Skin epidermis (tissue), 12 donors: Measurements from ENCODE around the gene NOL9.

Source experiments
- H3K27ac ChIP-seq, 21 experiments: fragments of 200-600 bp; sonication (generic) in 11 of 21; one replicate each; pipeline ENCODE4 v1.5.0; 2020; ENCODE audit warnings: mild to moderate bottlenecking in 3 of 21, inconsistent platforms in 2 of 21, moderate library complexity in 2 of 21
- H3K4me3 ChIP-seq, 7 experiments: fragments of 200-600 bp; sonication (generic) in 2 of 7; one replicate each; pipeline ENCODE4 v1.5.0; 2020; ENCODE audit warnings: inconsistent platforms in 2 of 7, mild to moderate bottlenecking in 2 of 7, moderate library complexity in 1 of 7

The NOL9 gene

DNA sequence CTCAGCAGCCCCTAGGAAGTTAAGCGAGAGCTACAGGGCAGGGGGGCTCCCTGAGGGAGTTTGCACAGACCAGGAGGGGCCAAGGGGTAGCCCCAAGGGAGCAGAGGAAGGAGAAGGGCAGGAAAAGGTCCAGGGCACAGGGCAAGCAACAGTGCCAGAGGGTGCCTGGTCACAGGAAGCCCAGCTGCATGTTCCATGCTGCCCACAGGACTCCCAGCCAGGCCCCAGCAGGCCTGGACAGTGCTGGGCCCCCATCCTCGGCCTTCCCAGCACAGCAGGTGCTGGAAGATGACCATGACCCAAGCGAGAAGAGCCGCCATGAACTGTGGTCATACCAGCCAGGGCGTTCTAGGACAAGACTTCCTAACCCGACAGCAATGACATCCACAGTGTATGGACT, 37.3 kb upstream of the NOL9 start:
- peak overlapping the region in 1 of 21 experiments; percentile 20 for H3K27ac ChIP-seq
- H3K4me3 ChIP-seq = no peak overlapping the region

GRCh38 chr1:6591222-6591621, 36.9 kb upstream of the NOL9 start:
- peak overlapping the region in 1 of 21 experiments; percentile 20 for H3K27ac ChIP-seq
- H3K4me3 ChIP-seq = no peak overlapping the region

GRCh38 chr1:6590046-6590445, 35.7 kb upstream of the NOL9 start:
- Histone ChIP-seq H3K27ac (no peak overlapping the region), H3K4me3 (no peak overlapping the region)

- no peak overlapping the region for H3K4me3 ChIP-seq
- H3K27ac ChIP-seq = peak overlapping the region in 5 of 21 experiments; percentile 10 to 37 (median 24)
Measured at GRCh38 chr1:6588893-6589520, 34.7 kb upstream of the NOL9 start.

- Histone ChIP-seq H3K4me3 (no peak overlapping the region), H3K27ac (peak overlapping the region in 4 of 21 experiments; percentile 1 to 51 (median 24))
Measured at GRCh38 chr1:6588128-6588892, 34.0 kb upstream of the NOL9 start.

GRCh38 chr1:6587261-6588005, 33.1 kb upstream of the NOL9 start:
- Histone ChIP-seq H3K27ac (peak overlapping the region in 4 of 21 experiments; percentile 16 to 51 (median 36)), H3K4me3 (no peak overlapping the region)

GRCh38 chr1:6586404-6586816, 32.1 kb upstream of the NOL9 start:
- H3K4me3 ChIP-seq = no peak overlapping the region
- H3K27ac ChIP-seq = no peak overlapping the region

DNA sequence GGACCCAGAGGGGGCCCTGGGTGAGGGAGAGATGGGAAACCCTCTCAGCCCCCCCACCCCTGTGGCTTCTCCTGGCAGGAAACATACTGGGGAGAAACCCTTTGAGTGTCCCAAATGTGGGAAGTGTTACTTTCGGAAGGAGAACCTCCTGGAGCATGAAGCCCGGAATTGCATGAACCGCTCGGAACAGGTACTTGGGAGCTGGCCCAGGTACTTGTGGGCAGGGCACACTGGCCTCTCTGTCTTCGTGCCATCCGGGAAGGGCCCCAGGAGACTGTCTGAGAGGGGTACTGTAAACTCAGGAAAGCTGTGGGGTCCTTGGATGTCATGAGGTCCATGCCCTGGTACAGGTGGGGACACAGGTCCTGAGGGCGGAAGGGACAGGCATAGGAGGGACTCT, 31.5 kb upstream of the NOL9 start:
- Histone ChIP-seq H3K27ac (no peak overlapping the region), H3K4me3 (no peak overlapping the region)

DNA sequence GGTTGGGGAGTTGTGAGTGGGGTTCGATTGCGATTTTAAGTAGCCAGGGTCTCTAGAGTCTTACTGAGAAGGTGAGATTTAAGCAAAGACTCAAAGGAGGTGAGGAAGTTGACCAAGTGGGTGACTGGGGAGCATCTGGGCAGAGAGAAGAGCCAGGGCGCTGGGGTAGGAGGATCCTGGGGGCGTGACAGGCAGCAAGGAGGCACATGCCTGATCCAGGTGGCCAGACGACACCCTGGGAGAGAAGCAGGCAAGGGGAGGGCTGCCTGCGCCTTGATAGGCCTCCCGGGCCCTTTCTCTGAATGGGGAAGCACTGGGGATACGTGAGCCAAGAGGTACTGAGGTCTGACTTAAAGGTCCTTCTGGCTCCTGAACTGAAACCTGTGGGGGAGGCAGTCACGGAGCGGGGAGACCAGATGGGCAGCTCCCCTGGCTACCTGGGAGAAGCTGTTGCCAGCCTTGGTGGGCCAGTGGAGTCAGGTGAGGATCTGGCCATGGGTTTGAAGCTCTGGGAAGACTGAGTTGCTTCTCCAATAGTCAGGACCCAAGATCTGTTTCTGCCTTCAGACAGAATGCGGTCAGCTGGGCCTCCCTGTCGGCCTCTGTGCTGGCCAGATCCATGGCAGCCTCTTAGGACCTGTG, 30.9 kb upstream of the NOL9 start:
- Histone ChIP-seq H3K27ac (no peak overlapping the region), H3K4me3 (no peak overlapping the region)

- no peak overlapping the region for H3K27ac ChIP-seq
- no peak overlapping the region for H3K4me3 ChIP-seq
Measured at GRCh38 chr1:6584126-6585080, 30.1 kb upstream of the NOL9 start.

- H3K27ac ChIP-seq = peak overlapping the region in 2 of 21 experiments; percentile 15 to 94
Measured at GRCh38 chr1:6582370-6582769, 28.1 kb upstream of the NOL9 start.

GRCh38 chr1:6581561-6582305, 27.4 kb upstream of the NOL9 start:
- H3K27ac ChIP-seq = peak overlapping the region in 7 of 21 experiments; percentile 15 to 99 (median 94)
- H3K4me3 ChIP-seq = no peak overlapping the region

More at GRCh38 chr1:6582370-6582769, 28.1 kb upstream of the NOL9 start:
- no peak overlapping the region for H3K4me3 ChIP-seq

GRCh38 chr1:6580593-6581409, 26.5 kb upstream of the NOL9 start:
- Histone ChIP-seq H3K27ac (peak overlapping the region in 20 of 21 experiments; percentile 80 to 99 (median 94)), H3K4me3 (peak overlapping the region; percentile 79 to 97 (median 88))

DNA sequence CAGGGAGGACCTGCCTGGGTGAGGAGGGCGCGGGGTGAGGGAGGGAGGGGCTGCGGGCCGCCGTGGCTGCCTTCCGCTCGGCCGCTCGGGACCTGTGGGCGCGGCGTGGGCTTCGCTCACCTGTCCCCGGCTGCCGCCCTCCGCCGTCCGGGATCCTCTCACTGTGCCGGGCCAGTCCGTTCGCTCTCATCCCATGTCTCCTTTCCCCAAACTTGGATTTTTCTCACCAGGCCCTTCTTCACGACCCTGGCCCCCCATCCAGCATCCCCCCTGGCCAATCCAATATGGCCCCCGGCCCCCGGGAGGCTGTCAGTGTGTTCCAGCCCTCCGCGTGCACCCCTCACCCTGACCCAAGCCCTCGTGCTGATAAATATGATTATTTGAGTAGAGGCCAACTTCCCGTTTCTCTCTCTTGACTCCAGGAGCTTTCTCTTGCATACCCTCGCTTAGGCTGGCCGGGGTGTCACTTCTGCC, 25.8 kb upstream of the NOL9 start:
- peak overlapping the region; percentile 65 to 99 (median 94) for H3K27ac ChIP-seq

GRCh38 chr1:6579374-6580118, 25.2 kb upstream of the NOL9 start, which contains the start of gene ZBTB48:
ZBTB48 (plus strand) TSS chr1:6579994; CDS start chr1:6580610, 616 bp downstream.
- peak within 1 kb of the TSS; percentile 65 to 99 (median 94) for H3K27ac ChIP-seq
- peak within 1 kb of the TSS; percentile 79 to 97 (median 88) for H3K4me3 ChIP-seq

More for the DNA sequence above, 25.8 kb upstream of the NOL9 start:
- H3K4me3 ChIP-seq = peak overlapping the region; percentile 79 to 97 (median 88)
